Mesothelial cell of epicardium (in vitro differentiated cells): ENCODE measurements around the gene MDGA2. TPM values are rescaled to one million over a fixed set of nuclear protein-coding genes. Genes with fewer than 3 reads are reported as not detected.
A peak's percentile ranks its signal among the peaks of the same experiment; 100 is the strongest.

ENCODE experiments used
- DNase-seq, 2 experiments: peaks; one replicate each; pipeline ENCODE4 v3.0.0; 2021; ENCODE audit warnings: low spot score in 2 of 2; ENCODE audit not compliant: unreplicated experiment in 2 of 2
- H3K27ac Mint-ChIP-seq: 2 replicates; pipeline ENCODE4 v1.8.0; 2021; ENCODE audit warnings: mixed read lengths
- H3K27me3 Mint-ChIP-seq: 2 replicates; pipeline ENCODE4 v1.8.0; 2021; ENCODE audit warnings: low read depth, mixed read lengths
- H3K36me3 Mint-ChIP-seq: 2 replicates; pipeline ENCODE4 v1.8.0; 2021; ENCODE audit warnings: mixed read lengths
- H3K4me1 Mint-ChIP-seq: 2 replicates; pipeline ENCODE4 v1.8.0; 2021; ENCODE audit warnings: mixed read lengths
- H3K4me3 Mint-ChIP-seq: 2 replicates; pipeline ENCODE4 v1.8.0; 2021; ENCODE audit warnings: mild to moderate bottlenecking, moderate library complexity, mixed read lengths
- H3K9me3 Mint-ChIP-seq: 2 replicates; pipeline ENCODE4 v1.8.0; 2021; ENCODE audit warnings: mixed read lengths
- CTCF ChIP-seq: fragments of 200-600 bp; sonication (generic); IDR thresholded peaks from one replicate; pipeline ENCODE4 v1.5.0; 2021; ENCODE audit warnings: antibody characterized with exemption; ENCODE audit not compliant: unreplicated experiment
- total RNA-seq: library from RNA; stranded (reverse); gene quantifications from 3 replicates; pipeline ENCODE4 v1.2.1, GENCODE V29; 2021

The MDGA2 gene
- 0.27 to 0.33 TPM (median 0.27 TPM) in 3 replicates for total RNA-seq

- no peak for TF ChIP-seq CTCF
- peaks cover 95% of the 10 kb centered on the region for H3K27me3 Mint-ChIP-seq
Measured at GRCh38 chr14:47675466-47676314, at the start of gene MDGA2. Gene MDGA2 (minus strand): TSS chr14:47675605.

GRCh38 chr14:47722929-47723693 lies 47.7 kb upstream of the MDGA2 start:
- TF ChIP-seq CTCF, result no peak
- Mint-ChIP-seq H3K4me1 (no peaks in the 10 kb centered on the region), H3K36me3 (no peaks in the 10 kb centered on the region), H3K9me3 (no peaks in the 10 kb centered on the region), H3K27ac (no peak overlapping the region), H3K4me3 (no peak overlapping the region), H3K27me3 (no peaks in the 10 kb centered on the region)
- no peak for DNase-seq

More at GRCh38 chr14:47675466-47676314, at the start of gene MDGA2:
- Mint-ChIP-seq H3K9me3 (no peaks in the 10 kb centered on the region), H3K4me1 (peaks cover 16% of the 10 kb centered on the region), H3K36me3 (no peaks in the 10 kb centered on the region), H3K27ac (no peak within 1 kb of the TSS), H3K4me3 (peak within 1 kb of the TSS; percentile 76)
- DNase-seq, result peak in 1 of 2 experiments; percentile 51

- Mint-ChIP-seq H3K27ac (no peak overlapping the region), H3K9me3 (no peaks in the 10 kb centered on the region), H3K4me1 (no peaks in the 10 kb centered on the region), H3K27me3 (no peaks in the 10 kb centered on the region), H3K36me3 (no peaks in the 10 kb centered on the region), H3K4me3 (no peak overlapping the region)
- no peak for TF ChIP-seq CTCF
- DNase-seq, result no peak
Measured at GRCh38 chr14:47720281-47720680, 44.9 kb upstream of the MDGA2 start.

GRCh38 chr14:47715330-47715729 lies 39.9 kb upstream of the MDGA2 start:
- Mint-ChIP-seq H3K4me1 (no peaks in the 10 kb centered on the region), H3K27ac (no peak overlapping the region), H3K9me3 (no peaks in the 10 kb centered on the region), H3K4me3 (no peak overlapping the region), H3K27me3 (no peaks in the 10 kb centered on the region), H3K36me3 (no peaks in the 10 kb centered on the region)
- no peak for TF ChIP-seq CTCF
- DNase-seq, result no peak

- Mint-ChIP-seq H3K27ac (no peak overlapping the region), H3K36me3 (no peaks in the 10 kb centered on the region), H3K4me3 (no peak overlapping the region), H3K9me3 (peaks cover 1% of the 10 kb centered on the region), H3K27me3 (no peaks in the 10 kb centered on the region), H3K4me1 (no peaks in the 10 kb centered on the region)
- TF ChIP-seq CTCF, result no peak
- no peak for DNase-seq
Measured at GRCh38 chr14:47710581-47710980, 35.2 kb upstream of the MDGA2 start.
